ENCODE results near the gene PLEKHN1.

- TF ChIP-seq CTCF (conservative IDR thresholded peaks at IDR 0.05; ENCODE audit: low read length), result no peak
- no peak for TF ChIP-seq EZH2phosphoT487 (IDR thresholded peaks at IDR 0.05; ENCODE audit: borderline replicate concordance, low read depth, low read length)
Observed at GRCh38 chr1:1022302-1023009, 56.2 kb downstream of the PLEKHN1 start.
